HG03354 (cell line): Measurements from ENCODE around the gene PURA.

ENCODE experiments used
- ATAC-seq: cut with Tn5 transposase; IDR thresholded peaks from one replicate; pipeline ENCODE4 v1.9.1; 2021; ENCODE audit warnings: mild to moderate bottlenecking; ENCODE audit not compliant: unreplicated experiment, poor library complexity, severe bottlenecking

PURA gene

DNA sequence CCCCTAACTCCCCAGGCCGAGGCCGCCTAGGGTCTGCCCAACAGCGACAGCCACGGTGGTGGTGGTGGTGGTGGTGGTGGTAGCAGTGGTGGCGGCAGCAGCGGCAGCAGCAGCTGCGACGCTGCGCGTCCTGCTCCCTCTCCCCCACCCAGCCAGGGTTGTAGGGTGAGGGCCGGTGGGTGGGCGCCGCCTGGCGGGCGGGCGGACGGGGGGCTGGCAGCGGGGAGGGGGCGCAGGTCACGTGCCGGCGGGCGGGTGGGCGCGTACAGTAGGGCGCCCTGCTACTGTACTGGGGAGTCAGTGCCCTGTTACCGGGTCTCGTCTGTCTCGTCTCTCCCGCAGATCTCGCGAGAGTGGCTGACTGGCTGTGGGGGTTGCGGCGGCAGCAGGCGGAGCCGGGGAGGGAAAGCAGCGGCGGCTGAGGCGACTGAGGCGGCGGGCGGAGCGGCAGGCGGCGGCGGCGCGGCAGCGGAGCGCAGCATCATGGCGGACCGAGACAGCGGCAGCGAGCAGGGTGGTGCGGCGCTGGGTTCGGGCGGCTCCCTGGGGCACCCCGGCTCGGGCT, at the start of gene PURA:
Gene PURA (plus strand): TSS at position 411 of the 565 bp plus-strand sequence. CDS start 73 bp downstream, at position 484.
- ATAC-seq: peak; percentile 92

DNA sequence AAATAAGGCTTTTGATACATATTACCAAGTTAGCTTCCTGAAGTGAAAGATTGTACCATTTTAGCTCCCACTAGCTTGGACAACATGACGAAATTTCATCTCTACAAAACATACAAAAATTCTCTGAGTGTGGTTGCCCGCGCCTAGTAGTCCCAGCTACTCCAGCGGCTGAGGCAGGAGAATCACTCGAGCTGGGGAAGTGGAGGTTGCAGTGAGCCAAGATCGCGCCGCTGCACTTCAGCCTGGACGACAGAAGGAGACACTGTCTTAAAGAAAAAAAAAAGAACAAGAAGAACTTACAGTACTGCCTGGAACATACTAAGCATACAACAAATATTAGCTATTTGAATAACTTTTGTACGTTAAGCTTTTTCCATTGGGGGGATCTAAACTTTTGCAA, 41.1 kb upstream of the PURA start:
- ATAC-seq: no peak

DNA sequence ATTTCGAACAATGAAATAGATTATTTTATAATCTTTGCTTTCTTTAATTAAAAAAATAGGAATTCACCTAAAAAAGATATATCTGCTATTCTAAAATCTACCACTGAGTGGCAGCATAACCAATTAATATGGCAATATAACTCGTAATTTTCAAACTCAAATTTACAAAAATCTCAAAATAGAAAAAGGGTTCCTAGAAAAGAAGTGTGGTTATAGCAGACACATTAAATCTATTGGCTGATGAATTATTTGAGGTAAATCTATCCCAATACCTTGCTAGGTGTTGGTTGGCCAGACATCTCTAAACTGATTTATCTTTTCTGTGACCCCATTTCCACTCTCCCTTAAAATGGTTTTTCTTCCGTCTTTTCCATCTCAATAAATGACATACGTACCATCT, 40.6 kb upstream of the PURA start:
- ATAC-seq: no peak

DNA sequence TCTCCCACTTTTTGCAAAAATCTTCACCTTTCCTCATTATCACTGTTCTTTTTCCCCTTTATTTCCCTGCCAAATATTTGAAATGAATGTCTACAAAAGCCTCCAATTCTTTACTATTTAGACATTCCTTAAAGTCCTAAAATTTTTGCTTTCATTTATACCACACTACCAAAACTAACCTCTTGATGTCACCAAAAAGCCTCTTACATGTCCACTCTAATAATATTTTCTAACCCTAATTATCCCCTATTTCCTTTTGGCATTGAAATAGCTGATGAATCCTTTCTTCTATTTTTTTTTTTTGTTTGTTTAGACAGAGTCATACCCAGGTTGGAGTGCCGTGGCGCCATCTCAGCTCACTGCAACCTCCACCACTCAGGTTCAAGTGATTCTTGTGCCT, 38.5 kb upstream of the PURA start:
- no peak for ATAC-seq

DNA sequence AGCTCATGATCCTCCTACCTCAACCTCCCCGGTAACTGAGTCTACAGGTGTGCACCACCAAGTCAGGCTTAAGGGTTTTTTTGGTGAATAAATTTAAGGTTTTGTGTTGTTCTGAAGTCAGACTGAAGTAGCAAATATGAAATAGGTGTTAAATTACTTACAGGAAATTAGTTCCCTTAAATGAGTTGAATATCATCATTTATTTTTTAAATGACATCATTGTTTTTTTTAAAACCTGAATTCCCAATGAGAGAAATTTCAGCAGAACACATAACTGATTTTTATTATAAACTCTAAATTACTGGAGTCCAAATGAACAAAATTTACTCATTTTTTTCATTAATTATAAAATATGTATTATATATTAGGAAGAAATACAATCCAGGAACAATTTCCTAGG, 37.8 kb upstream of the PURA start:
- no peak for ATAC-seq

DNA sequence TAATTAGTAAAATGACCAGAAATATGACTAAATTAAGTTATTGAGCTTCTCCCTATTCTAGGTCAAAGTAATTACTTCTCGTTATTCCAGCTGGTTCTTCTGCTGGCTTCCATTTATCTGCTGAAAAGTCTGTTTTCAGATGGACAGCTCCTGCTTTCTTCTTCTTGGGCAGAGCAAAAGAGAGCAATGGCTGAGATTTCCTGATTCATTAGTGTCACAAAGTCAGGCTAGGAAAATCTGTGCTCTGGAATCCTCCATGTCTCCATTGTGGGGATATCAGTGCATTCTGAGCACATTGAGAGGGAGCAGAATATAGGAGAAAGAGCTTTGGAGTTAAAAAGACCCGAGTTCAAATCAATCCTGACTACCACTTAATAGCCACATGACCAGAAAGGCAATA, 37.1 kb upstream of the PURA start:
- no peak for ATAC-seq

DNA sequence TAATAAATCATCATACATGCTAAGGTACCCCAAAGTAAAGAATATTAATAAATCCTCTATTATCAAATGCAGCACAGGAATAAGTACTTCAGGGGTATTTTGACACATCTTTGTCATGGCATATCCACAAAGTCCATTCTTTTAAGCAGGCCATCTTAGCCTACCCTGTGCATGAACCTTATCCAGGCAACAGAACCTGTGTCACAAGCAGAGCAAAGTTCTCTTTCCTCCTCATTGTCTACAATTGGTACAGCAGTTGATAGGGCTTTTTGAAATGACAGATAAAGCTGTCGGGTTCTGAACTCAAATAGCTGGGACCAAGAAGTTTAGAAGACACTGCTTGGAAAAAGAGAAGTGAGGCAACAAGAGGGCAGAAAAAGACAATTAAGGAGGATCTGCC, 30.8 kb upstream of the PURA start:
- ATAC-seq: no peak

DNA sequence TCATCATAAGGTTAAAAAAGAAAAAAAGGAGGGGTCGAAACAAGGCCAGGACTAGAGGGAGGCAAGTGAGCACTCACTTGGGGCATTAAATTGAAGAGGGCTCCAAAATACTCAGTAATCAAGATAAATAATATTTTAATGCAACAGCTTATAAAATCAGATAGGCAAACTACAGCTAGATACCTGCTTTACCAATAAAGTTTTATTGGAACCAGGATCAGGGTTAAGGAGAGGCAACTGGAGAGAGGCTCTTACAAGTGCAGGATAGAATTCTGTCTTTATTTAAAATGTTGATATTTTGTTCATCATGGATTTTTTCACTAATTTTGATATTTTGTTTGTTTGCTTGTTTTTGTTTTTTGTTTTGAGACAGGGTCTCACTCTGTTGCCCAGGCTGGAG, 30.3 kb upstream of the PURA start:
- ATAC-seq: no peak

DNA sequence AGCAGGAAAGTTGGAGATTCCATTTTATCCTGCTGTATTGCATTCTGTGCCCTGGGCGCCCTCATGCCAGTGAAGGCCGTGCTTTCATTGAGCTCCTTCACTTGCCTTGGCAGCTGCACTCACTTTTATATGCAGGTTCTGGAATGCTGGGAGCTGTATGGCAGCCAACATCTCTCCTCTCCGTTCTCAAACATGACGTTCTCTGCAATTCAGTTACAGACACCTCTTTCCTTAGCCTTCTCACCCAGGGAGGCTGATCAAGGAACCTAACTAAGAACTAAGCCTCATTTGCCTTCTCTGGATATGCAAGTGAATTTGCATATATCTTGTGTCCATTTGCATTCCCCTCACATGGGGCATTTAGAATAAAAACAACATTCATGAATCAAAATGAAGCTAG, 29.4 kb upstream of the PURA start:
- no peak for ATAC-seq

DNA sequence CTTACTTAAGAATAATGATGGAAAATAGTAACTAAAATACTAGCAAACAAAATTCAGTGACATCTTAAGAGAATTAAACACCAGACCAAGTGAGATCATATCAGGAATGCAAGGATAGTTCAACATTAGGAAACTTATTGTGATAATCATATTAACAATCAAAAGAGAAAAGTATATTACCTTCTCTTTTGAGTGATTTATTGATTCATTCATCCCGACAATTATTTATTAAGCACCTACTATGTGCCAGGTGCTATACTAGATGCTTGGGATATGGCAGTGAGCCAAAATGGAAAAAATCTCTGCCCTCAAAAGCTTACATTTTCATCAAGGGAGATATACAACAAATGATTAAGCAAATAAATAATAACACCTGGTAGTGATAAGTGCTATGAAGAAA, 23.7 kb upstream of the PURA start:
- ATAC-seq: no peak

DNA sequence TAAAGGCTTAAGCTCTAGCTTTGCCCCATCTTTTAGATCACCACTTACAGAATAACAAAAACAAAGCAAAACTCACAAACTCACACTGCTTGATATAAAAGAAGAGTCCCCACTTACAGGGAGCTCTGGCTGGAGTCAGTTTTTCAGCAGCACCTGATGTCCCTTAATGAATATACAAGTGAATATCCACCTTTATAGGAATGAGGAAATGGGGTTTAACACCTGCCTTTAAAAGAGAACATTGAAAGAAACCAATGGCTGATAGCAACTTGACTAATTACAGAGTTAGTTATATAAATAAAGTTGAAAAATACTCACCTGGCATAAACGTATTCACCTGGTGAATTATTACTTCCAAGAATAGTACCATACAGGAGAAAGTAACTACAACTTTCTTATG, 20.7 kb upstream of the PURA start:
- ATAC-seq: no peak

DNA sequence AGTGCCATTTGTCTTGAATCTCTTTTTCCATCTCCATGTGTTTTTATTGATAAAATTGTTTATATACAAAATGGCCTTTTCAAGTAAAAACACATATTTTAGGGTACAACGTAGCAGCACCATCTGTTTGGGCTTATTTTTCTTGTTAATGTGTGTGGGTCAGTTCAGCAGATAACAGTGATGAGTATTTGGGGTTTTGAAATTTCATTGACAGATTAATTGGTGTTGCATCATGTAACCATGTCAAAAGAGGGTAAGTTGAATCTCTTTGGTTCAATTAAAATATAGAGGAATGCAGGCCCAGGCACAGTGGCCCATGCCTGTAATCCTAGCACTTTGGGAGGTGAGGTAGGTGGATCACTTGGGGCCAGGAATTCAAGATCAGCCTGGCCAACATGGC, 20.0 kb upstream of the PURA start:
- no peak for ATAC-seq

DNA sequence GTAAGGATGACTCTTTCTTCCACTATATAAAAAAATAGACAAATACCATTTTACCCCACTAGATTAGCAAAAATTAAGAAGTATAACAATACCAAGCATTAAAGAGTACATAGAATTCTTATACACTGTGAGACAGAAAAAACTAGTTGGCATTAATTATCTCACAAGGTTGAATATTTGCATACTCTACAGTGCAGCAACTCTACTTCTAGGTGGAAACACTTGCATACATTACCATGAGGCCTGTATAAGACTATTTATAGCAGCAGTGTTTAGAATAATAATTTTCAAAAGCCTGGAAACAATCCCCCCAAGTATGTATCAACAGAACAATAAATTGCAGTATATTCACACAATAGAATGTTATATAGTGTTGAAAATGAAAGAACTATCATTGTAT, 19.0 kb upstream of the PURA start:
- ATAC-seq: no peak

DNA sequence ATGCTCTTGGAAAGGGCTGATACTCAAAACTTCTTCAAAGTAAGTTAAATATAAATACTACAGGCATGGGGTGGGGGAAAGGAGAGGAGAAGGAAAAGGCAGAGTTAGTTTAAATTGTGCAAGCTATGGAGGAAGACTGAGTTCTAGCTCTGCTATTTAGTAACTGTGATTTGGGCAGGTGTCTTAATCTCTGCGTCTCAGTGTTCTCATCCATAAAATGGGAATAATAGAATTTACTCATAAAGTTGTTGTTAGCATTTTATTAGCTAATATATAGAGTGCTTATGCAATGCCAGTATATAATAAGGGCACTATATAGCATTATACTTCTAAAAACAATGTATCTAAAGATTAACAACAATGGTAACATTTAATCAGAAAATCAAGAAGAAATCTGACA, 12.7 kb upstream of the PURA start:
- no peak for ATAC-seq

DNA sequence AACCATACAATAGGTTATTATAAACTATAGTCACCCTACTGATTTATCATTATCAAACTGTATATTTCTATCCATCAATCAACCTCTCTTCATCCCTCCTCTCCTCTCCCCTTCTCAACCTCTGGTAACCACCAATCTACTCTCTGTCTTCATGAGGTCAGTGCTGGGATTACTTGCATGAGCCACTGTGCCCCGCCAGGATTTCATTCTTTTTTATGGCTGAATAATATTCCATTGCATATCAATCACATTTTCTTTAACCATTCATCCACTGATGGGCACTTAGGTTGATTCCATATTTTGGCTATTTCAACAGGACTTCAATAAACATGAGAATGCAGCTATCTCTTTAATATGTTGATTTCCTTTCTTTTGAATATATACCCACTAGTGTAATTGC, 10.8 kb upstream of the PURA start:
- ATAC-seq: no peak

DNA sequence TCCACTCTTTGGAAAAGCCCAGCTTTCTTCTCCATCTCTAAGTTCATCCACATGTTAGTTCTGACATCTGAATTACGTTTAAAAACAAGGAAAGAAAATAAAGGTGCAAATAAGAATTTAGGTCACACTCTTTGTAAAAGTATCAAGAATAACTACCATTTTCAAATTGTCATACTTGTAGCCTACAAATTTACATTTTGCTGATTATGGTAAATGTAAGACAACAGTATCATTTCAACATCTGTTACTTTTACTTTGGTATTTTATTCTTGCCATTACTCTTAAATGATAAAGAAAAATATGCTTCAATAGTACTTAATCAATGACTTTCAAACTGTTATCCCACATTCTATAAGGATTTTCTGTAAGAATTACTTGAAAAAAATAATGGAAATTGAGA, 9.8 kb upstream of the PURA start:
- ATAC-seq: no peak

DNA sequence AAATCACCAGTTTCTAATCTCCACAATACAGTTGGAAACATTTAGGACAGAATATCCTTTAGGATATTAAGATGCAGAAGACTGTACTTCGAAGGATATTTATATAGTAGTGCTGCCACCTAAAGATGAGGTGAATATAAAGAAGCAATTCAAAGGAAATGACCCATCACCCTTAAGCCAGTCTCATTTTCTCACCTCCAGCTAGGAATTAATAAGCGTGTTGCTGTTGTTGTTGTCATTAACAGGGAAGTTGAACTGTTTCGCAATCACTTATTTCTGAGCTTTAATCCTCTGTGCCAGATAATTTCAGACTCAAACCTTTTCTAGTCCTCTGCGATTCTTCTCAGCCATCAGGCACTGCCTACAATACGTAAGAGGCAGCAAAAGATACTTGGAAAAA, 7.8 kb upstream of the PURA start:
- no peak for ATAC-seq

DNA sequence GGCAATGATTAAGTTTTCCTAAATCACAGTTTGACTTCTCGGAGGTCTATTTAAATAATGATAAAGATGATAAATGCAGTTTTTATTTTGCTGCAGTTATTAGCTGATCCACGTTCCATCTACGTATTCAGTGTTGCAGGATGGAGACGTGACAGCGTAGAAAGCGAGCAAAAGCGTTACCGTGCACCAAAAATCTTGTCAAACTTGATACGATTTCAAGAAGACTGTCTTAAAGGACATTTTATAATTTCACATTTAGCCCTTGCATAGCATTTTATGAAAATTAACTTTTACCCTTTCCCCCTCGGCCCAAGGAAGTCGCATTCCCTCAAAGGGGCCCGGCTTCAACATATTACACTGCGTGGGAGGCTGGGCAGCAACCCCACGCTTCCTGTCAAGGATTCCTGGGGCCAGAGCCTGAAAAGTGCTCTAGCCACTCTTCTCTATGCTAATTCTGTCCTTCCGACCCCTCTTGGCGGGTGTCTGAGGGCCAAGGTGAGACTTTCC, 7.1 kb upstream of the PURA start:
- ATAC-seq: no peak

DNA sequence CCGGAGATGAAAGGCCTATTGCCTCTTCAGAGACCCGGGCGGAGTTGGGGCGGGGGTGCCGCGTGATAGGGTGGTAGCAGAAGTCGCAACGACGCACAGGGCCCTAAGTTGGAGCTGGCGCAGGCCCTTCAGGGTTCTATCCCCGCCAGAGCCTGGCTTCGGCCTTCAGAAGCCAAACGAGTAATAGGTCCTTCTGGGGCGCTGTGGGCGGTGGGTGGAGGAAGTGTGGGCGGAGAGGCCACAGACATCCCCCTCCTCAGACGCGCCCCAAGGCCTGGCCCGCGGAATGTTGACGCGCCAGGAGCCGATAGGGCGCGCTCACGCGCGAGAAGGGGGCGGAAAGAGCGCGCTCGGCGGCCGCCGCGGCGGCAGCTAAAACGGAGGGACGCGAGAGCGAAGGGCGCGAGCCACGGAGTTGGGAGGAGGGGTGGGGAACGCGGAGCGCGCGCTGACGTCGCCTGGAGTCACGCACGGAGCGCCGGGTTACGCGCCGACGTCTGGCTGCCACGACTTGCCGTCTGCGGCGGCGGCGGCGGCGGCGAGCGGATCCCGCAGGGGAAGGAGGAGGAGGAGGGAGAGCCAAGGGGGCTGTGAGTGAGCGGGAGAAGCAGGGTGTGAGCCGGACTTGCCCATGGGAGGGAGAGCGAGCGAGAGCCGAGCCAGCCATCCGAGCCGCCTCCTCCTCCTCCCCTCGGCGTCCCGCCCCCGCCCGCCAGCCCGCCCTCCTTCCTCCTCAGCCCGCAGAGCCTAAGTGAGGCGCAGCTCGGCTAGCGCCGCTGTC, 6.4 kb upstream of the PURA start:
- ATAC-seq: peak; percentile 93

DNA sequence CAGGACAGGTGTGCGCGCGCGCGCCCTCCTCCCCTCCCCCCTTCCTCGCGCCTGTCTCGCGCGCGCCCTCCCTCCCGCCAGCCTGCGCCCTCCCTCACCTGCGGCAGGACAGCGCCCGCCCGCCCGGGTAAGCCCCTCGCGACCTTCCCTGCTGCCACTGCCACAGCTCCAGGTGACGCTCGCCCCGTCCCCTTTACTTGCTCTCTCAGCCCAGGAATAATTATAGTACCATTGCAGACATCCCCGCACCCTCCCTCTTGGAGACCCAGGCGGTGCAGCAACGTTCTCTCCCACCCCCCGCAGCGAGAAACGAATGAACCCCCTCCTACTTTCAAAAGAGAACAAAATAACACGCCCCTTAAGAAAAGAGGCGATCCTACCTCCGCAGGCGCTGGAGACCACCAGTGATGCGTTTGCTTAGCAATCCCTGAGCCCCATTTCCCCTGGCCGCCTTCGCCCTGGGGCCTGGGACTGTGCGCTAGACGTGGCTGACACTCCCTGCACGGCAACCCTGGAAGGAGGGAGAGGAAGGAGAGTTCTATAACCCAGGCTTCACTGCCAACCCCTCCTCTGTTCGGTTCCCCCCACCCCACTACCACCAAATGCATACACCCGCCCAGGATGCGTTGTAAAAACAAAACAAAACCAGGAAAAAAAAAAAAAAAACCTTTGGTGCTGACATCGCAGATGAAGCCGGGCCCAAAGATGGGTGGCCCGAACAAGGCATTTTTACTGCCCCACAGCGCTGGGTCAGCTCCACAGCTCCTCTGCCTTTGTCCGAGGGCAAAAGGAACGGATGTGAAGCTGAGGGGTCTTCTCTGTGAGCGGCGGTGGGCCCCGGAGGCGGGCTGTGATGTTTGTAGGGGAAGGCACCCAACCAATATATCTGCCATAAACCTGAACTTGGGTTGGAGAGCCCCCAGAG, 5.6 kb upstream of the PURA start:
- ATAC-seq: no peak
